HG02852 (cell line): ENCODE data around the gene SSH3.

Experiments
- ATAC-seq: cut with Tn5 transposase; IDR thresholded peaks from one replicate; pipeline ENCODE4 v1.9.1; 2021; ENCODE audit warnings: mild to moderate bottlenecking, moderate library complexity; ENCODE audit not compliant: unreplicated experiment

SSH3 gene

DNA sequence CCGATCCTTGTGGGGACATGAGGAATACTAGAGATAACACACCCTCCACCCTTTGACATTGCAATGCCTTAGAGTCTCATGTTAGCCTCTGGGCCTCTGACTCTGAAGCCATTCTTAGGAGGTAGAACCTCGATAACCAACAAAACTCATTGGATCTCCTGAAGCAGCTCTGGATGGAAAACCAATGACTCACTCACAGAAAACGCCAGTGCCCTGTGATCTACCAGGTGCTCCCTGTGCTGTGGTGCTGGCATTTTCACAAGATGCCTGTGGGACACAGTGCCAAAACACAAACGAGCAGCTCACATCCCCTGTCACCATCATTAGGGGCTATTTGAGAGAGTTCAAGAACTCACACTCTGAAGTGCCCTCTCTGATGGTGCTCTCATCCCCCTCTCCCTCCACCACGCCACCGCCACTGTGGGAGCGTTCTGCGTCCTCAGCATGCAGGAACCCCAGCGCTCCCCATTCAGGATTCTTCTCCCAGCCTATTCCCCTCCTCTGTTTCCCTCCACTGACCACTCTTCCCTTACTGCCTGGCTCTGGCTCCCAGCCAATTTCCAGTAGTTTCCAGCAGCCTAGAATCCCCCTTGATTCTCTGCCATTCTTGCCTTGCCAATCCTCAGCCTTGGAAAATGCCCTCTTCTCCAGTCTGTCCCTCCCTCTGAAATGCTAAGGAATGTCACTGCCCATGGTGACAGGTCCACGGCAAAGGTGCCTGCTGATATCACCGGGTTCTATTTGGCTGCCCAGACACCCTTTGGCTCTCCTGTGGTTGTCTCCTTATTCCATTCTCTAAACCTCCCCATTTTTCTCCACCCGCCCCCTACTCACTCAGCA lies 54.7 kb downstream of the SSH3 start:
- ATAC-seq, result no peak
